GM18951 (cell line): Measurements from ENCODE around the gene MET.
"Not testable (repeated sequence)": the region's sequence is repeated elsewhere in the genome, so short reads cannot be mapped to it uniquely, and the experiment has no call there.

Experiments used
- POLR2A ChIP-seq: IDR thresholded peaks from 4 replicates; pipeline ENCODE4 v1.6.1; 2011; ENCODE audit warnings: mild to moderate bottlenecking; ENCODE audit not compliant: insufficient read length, insufficient read depth; ENCODE audit errors: extremely low read depth
- in situ Hi-C: fragments of 300-500 bp; cut with MboI; formaldehyde crosslinking; loops from one replicate; pipeline ENCODE4 v1.12.0; 2022; ENCODE audit warnings: low sequenced_read_pairs, mixed read lengths, inconsistent platforms; ENCODE audit not compliant: unreplicated experiment

The MET gene

DNA sequence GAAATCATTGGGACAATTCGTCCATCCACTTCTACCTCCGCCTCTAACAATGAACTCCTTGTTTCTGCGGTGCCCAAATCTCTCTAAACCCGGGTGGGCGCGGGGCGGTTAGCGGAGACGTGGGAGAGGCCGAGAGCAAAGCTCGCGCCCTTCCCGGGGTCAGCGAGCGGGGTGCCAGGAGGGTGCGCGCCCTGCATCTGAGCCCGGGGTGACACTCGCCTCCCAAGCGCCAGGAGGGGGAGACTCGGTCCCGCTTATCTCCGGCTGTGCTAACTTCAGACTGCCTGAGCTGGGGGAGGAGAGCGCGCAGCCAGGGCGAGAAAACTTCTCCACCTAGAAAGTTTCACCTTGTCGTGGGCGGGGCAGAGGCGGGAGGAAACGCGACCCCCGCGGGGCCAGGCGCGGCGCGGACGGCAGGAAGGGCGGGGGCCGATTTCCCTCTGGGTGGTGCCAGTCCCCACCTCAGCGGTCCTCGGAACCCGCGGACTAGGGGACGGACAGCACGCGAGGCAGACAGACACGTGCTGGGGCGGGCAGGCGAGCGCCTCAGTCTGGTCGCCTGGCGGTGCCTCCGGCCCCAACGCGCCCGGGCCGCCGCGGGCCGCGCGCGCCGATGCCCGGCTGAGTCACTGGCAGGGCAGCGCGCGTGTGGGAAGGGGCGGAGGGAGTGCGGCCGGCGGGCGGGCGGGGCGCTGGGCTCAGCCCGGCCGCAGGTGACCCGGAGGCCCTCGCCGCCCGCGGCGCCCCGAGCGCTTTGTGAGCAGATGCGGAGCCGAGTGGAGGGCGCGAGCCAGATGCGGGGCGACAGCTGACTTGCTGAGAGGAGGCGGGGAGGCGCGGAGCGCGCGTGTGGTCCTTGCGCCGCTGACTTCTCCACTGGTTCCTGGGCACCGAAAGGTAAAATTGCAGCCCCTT is at the start of gene MET:
TSS of gene MET (plus strand) at position 516 of the 915 bp plus-strand sequence. CDS start 26,889 bp downstream, outside the sequence.
- no peak for TF ChIP-seq POLR2A
- in situ Hi-C loops = no loop called here

DNA sequence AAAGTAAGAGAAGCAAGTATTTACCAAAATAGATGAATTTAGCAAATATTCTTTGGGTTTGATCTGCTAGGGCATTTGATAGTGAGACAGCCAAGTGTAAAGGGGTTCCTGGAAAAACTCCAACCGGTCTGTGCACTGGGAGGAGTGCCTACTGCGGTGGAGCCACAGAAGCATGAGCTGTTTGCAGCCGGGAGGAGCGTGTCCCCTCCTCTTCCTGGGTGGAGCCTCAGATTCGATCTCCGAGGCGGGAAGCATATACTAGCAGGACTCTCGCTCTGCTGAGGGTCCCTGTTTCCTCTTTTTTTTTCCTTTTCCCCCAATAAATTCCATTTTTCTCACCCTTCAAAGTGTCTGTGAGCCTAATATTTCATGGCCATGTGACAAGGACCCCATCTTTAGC is 45.1 kb upstream of the MET start:
- in situ Hi-C loops = no loop called here

DNA sequence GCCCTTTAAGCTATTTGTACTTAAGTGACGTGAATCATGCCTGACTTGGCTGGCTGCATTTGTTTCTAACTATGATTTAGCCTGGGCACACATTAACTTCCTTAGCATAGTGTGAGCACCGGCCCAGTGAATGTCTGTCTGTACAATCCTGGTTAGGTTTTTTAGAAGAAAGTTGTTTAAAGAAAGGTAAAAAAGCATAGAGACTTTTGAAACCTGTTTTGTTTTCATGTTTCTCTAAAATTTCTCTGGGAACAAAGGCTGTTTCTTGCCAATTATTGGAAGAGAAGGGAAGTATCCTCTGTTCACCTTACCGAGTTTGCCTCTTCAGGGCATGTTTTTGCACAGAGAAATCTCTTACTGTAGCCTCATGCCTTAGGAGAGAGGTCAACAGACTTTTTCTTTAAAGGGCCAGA is 42.9 kb upstream of the MET start:
- no peak for TF ChIP-seq POLR2A
- in situ Hi-C loops = no loop called here

More for the DNA sequence above, 45.1 kb upstream of the MET start:
- TF ChIP-seq POLR2A = no peak

DNA sequence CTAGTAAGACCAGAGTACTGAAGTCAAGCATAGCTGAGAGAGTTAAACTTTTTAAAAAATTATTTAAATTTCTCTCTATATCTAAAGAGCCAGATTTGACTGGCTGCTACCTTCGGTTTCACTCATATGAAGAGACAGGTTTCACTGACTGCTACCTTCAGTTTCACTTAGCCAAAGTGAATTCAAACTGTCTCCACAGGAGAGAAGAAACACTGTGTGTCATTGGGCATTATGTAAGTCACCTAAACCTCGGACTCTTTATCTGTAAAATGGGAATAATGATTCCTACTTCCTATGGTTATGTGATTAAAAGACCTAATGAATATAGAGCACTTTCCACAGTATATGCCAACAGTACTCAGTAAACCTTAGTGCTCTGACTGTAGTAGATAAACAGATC is 41.6 kb upstream of the MET start:
- in situ Hi-C loops = no loop called here
- no peak for TF ChIP-seq POLR2A

DNA sequence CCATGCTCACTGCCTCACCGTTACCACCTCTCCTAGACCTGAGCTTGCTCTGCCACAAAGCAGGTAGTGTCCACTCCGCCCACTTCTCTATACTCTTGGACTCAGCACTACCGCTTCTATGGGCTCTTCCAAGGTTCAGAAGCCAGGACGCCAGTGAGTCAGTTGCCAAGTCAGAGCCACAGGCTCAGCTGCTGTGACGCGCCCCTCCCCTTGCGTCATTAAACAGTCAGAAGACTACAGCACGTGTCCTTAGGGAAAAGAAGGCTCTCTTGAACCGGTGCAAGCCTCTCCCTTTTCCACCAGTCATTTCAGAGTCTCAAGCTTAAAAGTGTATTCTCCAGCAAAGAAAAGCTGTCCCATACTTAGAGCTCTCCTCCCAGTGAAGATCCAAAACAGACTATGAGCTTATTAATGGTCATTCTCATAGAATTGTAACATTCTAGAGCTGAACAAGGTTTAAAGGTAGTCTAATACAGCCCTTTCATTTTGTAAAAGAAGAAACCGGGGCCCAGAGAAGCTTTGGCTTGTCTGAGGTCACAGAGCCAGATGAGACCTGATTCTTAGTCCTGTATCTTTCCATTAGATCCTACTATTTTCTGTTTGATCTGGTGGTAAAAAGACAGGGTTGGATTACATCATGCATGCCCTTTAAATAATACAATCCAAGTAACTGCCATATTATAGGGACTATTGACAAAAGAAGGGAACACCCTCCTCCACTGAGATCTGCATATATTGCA is 40.9 kb upstream of the MET start:
- in situ Hi-C loops = no loop called here
- TF ChIP-seq POLR2A = no peak

DNA sequence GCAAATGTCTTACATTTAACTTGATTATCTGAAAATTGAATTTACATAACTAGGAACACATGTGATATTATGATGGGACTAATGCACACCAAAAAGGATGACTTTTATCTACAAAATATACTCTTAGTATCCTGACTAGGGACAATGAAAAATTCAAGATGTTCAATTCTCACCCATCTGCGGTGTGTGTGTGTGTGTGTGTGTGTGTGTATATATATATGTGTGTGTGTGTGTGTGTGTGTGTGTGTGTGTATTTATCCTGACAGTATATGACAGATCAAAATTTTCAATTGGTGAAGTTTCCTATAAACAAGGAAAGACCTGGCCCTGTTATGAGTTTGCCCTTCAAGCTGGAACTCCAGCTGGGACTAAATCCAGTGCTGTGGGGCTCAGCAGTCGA is 40.3 kb upstream of the MET start:
- in situ Hi-C loops = no loop called here
- TF ChIP-seq POLR2A = no peak

DNA sequence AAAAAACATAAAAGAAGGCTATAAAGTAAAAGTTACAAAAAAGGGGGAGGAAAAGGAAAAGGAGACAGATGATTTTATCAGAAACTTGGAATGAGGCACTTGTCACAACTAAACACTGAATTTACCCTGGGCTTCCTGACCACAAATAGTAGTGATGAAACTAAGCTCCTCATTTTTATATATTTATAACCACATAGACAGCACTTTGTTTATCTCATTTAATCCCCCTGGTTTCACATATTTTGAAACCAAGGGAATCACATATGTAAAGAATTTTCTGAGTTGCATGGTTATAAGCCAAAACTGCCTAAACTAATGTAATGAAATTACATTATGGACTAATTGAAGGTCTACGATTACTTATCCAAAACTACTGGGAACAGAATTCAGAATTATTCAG is 39.6 kb upstream of the MET start:
- no peak for TF ChIP-seq POLR2A
- in situ Hi-C loops = no loop called here

DNA sequence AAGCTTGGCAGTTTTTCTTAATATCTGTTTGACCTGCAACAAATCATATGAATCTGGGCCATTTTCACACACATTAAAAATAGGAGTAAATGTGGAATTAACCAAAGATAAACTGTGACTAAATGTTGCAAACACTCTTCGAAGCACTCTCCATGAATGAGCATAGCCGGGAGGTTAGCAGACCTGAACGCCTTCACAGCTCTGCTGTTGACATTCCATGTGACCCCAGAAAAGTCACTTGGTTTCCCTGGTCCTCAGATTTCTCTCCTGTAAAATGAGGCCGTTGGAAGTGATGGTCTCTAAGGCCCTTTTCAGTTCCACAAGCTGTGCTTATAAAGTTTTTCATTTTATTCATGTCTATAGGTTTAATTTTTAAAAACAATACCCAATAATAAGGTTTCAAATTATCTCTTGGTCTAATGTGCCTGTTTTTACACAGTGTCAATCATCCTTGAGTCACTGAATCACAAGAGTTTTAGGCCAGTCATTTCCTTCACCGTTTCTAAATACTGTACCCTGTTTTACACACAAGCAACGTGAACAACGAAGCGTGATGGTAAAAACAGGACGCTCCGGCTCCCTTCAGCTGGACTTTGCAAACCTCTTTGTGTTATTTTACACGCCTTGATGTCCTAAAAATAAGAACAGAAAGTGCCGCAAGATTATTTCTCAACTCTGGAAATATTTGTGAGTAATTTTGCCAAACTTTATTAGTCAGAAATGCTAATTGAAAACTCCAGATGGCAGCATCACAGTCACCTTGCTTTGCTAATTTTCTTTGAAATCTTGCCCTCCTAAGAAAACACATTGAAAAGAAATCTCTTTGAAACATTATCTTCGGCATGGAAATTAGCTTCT is 38.6 kb upstream of the MET start:
- in situ Hi-C loops = no loop called here
- TF ChIP-seq POLR2A = no peak

DNA sequence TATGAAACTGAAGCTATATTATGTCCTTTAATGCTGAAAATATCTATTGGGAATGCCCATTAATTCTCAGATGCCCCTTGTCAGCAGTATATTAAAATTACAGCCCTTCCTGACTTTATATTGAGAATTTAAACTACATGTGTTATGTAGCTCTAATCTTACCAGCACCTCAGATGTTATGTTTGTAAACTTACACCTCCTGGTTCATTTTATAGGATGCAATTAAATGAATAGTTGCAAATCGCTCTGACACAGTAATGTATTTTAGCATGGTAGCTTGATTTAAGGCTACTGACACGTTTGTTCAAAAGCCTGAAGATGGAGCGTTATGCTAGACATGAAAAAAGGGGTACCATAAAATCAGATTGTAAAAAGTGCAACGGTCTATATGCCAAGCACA is 35.0 kb upstream of the MET start:
- no peak for TF ChIP-seq POLR2A
- in situ Hi-C loops = no loop called here

DNA sequence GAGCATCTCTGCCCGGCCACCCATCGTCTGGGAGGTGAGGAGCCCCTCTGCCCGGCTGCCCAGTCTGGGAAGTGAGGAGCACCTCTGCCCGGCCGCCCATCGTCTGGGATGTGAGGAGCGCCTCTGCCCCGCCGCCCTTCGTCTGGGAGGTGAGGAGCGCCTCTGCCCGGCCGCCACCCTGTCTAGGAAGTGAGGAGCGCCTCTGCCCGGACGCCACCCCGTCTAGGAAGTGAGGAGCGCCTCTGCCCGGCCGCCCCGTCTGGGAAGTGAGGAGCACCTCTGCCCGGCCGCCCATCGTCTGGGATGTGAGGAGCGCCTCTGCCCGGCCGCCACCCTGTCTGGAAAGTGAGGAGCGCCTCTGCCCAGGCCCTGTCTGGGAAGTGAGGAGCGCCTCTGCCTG is 33.4 kb upstream of the MET start:
- in situ Hi-C loops = not testable (repeated sequence)

DNA sequence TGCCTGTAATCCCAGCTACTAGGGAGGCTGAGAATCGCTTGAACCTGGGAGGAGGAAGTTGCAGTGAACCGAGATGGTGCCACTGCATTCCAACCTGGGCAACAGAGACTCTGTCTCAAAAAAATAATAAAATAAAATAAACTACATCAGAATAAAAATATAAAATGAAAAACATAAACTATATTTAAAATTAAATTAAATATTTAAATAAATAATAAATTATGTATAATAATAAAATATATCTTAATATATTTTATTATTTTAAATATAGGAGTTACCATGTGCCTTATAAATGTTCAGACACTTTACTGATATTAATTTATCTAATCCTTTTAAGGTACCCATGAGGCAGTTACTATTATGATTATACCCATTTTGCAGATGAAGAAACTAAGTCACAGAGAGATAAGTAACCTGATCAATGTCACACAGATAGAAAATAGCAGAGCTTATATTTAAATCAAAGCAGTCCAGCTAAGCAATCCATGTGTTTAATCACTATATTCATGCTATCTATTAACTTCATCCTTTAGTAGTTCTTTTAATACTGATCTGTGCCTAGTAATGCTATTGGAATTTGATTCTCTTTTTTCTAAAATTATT is 30.3 kb upstream of the MET start:
- TF ChIP-seq POLR2A = no peak
- in situ Hi-C loops = no loop called here

DNA sequence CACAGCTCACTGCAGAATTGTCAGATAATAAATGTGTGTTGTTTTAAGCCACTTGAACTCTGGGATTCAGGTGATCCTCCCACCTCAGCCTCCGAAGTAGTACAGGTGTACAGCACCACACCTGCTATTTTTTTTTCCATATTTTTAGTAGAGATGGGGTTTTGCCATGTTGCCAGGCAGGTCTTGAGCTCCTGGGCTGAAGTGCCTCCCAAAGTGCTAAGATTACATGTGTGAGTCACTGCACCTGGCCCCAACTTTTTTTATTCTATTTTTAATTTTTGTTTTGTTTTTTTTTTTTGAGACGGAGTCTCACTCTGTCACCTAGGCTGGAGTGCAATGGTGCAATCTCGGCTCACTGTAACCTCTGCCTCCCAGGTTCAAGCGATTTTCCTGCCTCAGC is 28.8 kb upstream of the MET start:
- in situ Hi-C loops = not testable (repeated sequence)

DNA sequence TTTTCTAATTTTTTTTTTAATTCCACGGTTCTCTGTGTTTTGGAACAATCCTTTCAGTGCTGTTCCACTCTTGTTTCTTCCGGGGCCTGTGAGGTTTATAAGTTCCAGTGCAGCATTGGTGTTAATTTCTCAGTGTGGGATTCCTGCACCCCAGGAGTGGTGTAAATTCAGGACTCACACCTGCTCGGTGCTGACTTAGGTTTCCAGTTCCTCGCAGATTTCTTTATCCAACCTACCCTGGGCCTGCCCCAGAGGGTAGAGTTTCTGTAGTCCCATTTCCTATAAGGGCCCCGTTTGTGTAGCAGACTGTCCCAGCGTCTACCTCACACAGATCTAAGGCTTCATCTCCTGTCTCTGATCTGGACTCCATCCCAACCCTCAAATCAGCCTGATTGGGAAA is 27.4 kb upstream of the MET start:
- TF ChIP-seq POLR2A = no peak
- in situ Hi-C loops = no loop called here

DNA sequence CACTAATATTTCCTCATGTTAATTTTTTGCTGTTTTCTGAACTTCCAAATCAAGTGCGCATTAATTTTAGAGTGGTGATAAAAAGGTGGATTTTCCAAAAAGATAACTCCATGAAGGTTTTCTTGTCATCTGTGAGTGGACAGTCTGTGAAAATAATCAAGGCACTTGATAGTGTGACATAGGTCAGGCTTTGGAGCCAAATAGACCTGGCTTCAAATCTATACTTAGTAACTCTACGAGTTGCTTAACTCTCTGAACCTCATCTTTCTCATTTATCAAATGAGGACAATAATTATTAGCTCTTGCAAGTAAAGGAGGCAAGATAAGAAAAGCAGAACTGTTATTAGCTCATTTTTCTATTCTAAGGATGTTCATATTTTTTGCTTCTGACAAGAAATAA is 24.7 kb upstream of the MET start:
- in situ Hi-C loops = no loop called here
- TF ChIP-seq POLR2A = no peak
